ENCODE data around the gene FTCD.
"Not testable (repeated sequence)": the region's sequence is repeated elsewhere in the genome, so short reads cannot be mapped to it uniquely, and the experiment has no call there.

The FTCD gene

GRCh38 chr21:46155514-46156377 is at the start of gene FTCD:
Gene FTCD (minus strand): TSS chr21:46155579. CDS start chr21:46155523, 56 bp downstream.
- no peak for DNase-seq

DNA sequence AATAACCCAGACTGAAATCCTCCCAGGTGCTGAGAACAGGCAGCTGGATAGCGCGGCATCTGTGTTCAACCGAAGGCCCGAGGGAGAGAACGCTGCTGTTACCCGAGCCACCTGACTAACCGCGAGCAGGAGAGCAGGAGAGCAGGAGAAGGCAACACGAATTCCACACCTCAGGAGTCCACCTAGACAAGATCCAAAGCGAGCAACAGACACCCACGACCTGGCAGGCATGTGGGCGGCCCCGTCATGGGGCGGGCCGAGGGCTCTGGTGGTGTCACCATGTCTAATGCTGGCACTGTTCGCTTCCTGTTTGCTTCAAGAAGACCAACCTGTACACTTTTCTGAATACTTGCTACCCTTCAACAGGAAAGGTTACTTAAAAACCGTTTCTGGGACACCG is 49.8 kb upstream of the FTCD start:
- no peak for DNase-seq

GRCh38 chr21:46203203-46203600 is 47.8 kb upstream of the FTCD start:
- DNase-seq: no peak

- no peak for DNase-seq
Measured at GRCh38 chr21:46202592-46203202, 47.3 kb upstream of the FTCD start.

DNA sequence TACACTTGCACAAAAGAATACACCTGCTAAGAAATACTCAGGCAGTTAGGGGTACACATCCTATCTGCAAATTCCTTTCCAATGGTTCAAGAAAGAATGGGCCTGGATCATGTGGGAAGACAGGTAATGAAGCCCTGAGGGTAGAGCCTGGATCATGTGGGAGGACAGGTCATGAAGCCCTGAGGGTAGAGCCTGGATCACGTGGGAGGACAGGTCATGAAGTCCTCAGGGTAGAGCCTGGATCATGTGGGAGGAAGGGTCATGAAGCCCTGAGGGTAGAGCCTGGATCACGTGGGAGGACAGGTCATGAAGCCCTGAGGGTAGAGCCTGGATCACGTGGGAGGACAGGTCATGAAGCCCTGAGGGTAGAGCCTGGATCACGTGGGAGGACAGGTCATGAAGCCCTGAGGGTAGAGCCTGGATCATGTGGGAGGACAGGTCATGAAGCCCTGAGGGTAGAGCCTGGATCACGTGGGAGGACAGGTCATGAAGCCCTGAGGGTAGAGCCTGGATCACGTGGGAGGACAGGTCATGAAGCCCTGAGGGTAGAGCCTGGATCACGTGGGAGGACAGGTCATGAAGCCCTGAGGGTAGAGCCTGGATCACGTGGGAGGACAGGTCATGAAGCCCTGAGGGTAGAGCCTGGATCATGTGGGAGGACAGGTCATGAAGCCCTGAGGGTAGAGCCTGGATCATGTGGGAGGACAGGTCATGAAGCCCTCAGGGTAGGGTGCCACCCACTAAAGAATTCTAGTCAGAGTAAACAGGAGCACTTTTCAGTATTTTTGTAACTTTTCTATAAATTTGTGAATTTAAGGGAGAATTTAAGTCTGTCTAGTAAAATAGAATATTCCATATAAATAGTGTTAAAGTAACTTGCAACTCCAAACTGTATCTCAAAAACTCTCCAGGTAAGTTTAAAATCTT is 45.8 kb upstream of the FTCD start:
- DNase-seq: not testable (repeated sequence)

DNA sequence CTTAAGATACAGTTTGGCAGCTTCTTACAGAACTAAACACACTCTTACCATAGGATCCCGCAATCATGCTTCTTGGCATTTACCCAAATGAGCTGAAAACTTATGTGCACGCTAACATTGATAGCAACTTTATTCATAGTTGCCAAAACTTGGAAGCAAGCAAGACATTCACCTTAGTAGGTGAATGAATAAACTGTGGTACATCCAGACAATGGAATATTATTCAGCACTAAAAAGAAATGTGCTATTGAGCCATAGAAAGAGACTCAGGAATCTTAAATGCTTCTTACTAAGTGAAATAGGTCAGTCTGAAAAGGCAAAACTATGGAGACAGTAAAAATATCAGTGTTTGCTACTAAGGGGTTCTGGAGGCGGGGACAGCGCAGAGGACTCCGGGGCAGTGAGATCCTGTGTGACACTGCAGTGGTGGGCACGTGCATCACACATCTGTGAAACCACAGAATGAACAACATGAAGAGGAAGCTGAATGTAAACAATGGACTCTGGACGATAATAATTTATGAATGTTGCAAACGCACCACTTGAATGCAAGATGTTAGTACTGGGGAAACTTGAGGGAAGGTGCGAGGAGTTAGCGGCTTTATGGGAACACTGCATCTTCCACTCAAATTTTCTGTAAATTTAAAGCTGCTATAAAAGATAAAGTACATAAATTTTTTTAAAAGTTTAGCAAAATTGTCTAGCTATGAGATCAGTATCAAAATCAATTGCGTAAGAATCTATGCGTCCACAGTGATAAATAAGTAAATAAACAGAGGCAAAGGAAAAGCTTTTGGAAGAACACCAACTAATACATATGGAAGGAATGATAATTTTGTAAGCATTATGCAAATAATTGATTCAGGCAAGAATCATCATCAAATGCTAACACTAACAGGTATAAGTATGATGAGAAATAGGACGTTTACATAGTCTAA is 44.3 kb upstream of the FTCD start:
- DNase-seq: no peak

- no peak for DNase-seq
Measured at GRCh38 chr21:46196733-46197132, 41.4 kb upstream of the FTCD start.

- DNase-seq: no peak
Measured at GRCh38 chr21:46195595-46196195, 40.3 kb upstream of the FTCD start.

DNA sequence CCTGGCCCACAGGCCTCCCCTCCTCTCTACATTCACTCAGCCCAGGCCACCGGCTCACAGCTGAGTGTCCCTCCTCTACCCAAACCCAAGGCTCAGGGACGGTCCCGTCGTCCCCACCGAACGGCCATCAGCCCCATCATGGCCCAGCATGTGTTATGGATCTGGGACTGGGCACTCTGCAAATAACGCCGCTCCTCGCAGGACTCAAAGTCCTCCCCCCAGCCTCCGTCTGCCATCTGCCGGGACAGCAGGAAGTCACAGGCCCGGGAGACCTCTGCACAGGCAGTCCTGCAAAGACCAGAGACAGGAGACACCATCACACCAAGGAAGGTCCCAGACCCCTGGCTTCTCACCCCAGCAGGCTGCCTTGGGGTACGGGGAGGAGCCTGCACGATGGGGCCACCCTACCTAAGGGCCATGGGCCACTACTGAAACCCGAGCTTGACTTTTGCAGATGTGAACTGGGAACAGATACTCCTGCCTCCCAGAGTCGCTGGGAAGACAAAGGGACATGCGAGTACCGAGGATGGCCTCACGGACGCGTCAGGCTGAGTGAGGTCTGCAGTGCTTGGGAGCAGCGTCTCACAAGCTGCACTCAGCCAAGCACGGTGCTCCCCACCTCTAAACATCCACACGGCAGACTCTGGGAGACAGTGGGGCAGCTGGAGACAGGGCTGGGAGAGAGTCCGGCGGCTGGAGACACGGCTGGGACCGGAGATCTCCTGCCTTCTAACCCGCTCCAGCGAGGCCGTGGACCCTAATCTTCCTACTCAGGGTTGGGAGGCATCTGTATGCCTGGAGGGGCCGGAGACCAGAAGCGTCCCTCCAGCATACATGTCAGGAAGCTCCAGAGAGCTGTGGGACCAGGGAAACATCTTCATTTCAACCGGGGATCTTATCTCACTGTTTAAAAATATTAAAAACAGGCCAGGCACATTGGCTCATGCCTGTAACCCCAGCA is 39.3 kb upstream of the FTCD start:
- DNase-seq: no peak

DNA sequence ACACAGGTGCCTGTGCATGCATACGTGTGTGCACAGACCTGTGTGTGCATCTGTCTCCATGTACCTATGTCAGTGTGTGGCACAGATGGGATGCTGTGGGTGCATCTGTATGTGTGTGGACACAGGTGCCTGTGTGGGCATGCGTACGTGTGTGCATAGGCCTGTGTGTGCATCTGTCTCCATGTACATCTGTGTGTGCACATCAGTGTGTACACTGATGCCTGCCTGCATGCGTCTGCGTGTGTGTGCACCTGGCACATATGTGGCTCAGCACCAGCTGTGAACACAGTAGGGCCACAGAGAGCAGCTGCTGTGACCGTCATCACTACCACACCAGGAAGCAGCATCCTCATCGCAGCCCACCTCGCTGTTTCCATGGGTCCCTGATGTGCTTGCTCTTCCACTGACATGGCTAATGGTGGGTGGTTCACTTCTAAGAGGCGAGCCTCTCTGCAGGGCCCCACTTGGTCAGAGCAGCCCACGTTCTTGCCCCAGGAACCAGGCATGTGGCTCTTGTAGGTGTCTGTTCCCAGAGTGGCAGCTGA is 38.5 kb upstream of the FTCD start:
- no peak for DNase-seq

GRCh38 chr21:46191686-46192575 is 36.6 kb upstream of the FTCD start:
- no peak for DNase-seq

DNA sequence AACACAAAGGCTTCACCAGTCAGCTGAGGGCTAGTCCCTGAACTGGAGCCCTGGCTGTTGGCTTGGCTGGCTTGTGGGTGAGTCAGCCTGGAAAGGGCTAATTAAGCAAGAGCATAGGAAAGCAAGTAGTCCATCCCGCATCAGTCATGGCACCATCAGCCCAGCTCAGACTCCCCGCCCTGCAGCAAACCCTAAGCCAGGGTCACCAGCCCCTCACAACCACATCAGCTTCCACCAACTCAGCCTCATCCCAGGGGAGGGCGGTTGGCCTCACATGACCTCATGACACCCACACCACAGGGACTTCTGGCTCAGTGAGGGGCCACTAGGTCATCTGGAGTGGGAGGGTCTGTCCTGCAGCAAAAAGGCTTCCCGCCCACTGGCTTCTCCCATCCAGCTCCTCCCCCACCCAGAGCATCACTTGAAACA is 35.9 kb upstream of the FTCD start:
- DNase-seq: no peak

- DNase-seq: no peak
Measured at GRCh38 chr21:46190491-46191131, 35.2 kb upstream of the FTCD start.

DNA sequence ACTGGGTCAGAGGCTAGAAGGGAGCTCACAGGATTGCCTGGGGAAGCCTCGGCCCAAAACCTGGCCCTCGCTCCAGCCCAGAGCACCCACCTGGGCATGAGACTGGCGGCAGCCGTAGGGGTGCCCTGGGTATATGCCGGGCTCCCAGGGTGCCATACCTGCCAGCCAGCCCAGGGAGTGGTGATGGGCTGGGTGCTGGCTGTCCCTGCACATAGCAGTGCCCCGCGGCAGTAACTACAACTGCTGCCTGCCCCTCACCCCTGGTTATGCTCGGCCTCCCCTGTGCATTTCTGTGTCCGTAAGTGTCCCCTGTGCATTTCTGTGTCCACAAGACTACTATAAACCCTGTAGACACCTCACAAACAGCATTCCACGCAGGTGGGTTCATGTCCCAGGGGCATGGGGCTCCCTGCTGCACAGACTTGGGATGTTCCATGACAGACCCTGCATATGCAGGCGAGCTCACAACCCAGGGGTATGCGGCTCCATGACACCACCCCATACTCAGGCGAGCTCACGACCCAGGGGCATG is 34.6 kb upstream of the FTCD start:
- DNase-seq: no peak

- DNase-seq: no peak
Measured at GRCh38 chr21:46189213-46189958, 34.0 kb upstream of the FTCD start.

- DNase-seq: peak; percentile 51
Measured at GRCh38 chr21:46188226-46189212, 33.1 kb upstream of the FTCD start.
